HG02973 (cell line): Measurements from ENCODE around the gene PMPCA.

Experiments
- ATAC-seq: cut with Tn5 transposase; IDR thresholded peaks from one replicate; pipeline ENCODE4 v1.9.1; 2021; ENCODE audit warnings: moderate library complexity; ENCODE audit not compliant: unreplicated experiment

Gene PMPCA

GRCh38 chr9:136433043-136433715, 22.7 kb downstream of the PMPCA start:
- no peak for ATAC-seq

GRCh38 chr9:136433849-136434579, 23.6 kb downstream of the PMPCA start:
- no peak for ATAC-seq

GRCh38 chr9:136434580-136435169, 24.2 kb downstream of the PMPCA start:
- no peak for ATAC-seq

- no peak for ATAC-seq
Observed at GRCh38 chr9:136436055-136436634, 25.7 kb downstream of the PMPCA start.

DNA sequence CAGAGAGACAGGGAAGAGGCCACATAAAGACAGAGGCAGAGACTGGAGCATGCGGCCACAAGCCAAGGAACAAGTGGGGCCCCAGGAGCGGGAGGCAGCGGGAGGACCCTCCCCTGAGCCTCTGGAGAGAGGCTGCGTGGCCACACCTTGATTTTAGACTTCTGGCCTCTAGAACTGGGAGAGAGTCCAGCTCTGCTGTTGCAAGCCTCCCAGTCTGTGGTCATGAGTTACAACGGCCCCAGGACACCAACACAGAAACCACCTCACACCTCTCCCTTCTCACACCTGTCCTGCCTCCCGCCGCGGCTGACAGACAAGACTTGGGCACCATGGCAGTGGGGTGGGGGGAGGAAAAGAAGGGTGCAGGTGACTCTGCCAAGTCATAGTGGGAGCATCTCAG, 27.0 kb downstream of the PMPCA start:
- ATAC-seq, result no peak

DNA sequence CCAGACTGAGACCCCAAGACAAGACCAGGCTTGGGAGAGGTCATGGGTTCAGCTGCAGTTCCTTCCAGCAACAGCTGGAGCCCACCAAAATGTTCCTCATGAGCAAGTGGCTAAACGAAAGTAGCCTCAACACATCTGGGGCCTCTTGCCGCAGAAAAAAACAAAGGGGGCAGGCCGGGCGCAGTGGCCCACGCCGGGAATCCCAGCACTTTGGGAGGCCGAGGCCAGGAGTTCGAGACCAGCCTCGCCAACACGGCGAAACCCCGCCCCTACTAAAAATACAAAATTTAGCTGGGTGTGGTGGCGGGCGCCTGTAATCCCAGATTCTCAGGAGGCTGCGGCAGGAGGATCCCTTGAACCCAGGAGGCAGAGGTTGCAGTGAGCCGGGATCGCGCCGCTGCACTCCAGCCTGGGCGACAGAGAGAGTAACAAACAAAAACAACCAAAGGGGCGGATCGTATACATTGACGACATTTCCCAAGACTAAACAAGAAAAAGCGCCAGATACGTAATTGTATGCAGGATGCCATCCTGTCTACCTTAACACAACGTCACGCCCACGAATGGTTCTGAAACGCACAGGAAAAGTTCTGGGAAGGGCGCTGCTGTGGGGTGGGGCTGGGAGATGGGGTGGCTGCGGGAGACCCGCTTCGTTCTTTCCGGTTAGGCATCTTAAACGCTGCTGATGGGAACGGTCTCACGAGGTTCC, 27.5 kb downstream of the PMPCA start:
- ATAC-seq, result no peak

DNA sequence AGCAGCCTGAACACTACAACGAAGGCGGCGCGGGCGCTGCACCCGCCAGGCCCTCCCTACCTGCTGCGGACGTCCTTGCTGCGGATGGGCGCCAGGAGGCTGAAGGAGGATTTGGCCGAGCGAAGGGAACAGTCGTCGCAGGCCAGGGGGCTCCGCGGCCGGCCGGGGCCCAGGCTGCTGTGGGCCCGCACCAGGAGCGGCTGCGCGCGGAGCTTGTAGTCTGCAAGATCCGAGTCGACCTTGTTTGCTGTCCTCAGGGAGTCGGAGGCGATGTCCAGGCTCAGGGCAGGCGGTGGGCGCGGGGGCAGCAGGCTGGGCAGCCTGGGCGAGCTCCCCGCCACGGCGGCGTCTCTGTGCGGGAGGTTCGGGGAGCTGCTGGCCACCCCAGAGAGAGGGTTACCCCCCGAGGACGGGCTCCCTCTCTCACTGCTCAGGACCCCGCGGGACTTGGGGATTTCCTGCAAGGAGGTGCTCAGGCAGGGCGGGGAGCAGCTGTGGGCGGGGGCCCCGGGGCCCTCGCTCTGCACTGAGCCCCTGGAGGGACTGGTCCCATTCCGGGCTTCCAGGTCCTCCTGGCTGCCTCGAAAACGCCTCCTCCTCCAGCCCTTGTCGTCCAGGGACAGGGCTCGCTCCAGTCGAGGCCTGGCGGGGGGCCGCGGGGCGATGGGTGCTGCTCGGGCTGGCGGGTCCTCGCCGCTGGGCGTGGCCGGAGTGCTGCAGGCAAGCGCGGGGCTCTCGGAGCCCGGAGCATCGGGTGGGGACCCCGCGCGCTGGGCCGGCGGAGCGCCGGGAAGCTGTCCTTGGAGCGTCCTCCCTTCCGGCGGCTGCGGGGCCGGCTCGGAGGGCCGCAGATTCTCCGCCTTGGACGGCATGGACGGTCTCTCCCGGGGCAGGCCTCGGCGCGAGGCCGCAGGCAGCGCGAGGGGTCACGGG, 28.4 kb downstream of the PMPCA start:
- ATAC-seq, result peak; percentile 38

DNA sequence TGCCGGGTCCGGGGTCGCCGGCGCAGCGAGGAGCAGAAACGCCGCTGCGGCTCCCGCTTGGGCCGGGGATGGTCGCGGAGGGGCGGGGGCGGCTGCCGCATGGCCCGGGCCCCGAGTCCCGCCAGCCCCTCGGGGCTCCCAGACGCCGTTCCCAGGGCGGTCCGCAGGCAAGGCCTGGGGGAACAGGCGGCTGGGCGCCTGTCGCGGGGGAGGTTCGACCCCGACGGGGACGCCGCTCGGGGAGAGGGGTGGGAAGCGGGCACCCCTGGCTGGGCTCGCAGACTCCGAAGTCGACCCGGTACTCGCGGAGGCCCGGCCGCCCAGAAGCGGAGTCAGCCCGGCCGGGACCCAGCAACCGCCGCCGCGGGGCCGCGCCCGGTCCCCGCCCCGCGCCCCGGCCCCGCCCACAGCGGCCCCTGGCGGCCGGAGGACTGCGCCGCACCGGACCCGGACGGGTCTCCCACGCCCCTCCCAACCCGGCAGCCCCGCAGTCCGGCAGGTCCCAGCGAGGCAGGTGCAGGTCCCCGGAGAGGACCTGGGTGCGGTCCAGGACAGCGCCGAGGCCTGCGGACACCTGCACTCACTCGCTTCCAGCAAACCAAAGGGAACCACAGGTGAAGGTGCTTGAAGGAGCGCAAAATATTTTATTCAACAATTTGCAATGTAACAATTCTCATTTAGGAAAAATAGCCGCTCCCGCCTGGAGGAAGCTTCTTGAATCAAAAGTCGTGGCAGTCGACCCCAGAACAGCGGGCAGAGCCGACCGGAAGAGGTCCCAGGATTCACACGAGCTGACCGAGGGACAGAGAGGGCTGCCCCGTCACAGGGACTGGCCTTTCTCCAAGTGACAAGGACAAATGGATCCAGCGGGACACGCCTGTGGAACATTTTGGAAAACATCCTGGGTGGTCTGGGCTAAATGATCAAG, 29.3 kb downstream of the PMPCA start, which contains the start of gene INPP5E:
Gene INPP5E (minus strand): TSS at position 365 of the 928 bp plus-strand sequence. CDS start 426 bp downstream, outside the sequence.
- ATAC-seq, result peak; percentile 55

- ATAC-seq, result no peak
Observed at GRCh38 chr9:136441191-136441680, 30.8 kb downstream of the PMPCA start.

DNA sequence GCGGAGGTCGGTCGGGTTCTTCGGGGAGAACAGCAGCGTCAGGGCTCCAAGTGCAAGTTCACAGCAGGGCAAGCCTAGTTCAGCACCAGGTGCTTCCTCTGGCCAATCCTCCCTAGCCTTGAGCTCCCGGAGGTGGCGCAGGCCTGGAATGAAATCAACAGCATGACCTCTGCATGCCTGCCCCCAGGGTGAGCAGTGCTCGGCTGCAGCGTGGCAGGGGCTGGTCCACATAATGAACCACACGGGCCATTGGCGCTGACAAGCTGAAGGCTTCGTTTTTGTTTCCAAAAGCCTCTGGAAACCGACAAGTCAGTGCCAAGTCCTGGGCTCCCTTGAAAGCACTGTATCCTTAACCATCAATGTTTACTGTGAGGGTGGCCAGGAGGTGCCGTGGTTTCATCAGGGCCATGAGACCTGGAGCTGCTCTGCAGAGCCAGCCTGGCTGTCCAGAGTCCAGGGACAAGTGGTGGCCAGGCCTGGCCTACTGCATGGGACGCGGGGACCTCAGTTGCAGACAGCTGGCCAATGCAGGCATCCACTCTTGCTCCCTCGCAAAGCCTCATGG, 31.3 kb downstream of the PMPCA start:
- no peak for ATAC-seq

DNA sequence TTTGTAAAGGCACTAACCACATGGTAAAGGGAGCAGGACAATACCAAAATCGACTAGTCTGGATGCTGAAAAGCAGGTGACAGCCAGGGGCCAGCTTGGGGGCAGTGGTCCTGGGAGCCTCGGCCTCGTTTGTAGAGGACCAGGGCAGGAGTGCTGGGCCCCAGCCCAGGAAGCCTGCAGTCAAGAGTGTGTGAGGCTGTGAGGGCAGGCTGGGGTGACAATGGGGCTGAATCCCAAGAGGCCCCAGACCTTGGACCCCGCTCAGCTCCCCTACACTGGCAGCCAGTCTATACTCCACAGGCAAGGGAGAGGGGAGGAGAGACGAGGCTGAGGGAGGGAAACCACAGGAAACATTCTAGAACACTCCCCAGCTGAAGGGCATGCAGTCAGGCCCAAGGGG, 31.8 kb downstream of the PMPCA start:
- ATAC-seq, result no peak

DNA sequence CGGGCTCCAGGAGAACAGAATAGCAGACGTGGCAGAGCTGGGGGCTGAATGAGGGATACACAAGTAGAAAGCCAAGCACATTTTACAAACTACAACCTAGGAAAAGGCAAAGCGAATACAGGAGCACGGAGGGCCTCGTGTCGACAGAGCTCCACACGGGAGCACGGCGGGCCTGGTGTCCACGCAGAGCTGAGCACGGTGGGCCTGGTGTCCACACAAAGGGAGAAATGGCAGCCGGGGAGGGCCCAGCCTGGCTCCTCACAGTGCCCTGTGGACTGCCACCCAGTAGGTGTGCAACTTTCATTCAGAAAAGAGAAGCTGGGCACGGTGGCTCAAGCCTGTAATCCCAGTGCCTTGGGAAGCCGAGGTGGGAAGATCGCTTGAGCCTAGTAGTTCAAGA, 32.6 kb downstream of the PMPCA start:
- ATAC-seq, result no peak

GRCh38 chr9:136443687-136444086, 33.2 kb downstream of the PMPCA start:
- no peak for ATAC-seq

GRCh38 chr9:136444102-136444501, 33.6 kb downstream of the PMPCA start:
- no peak for ATAC-seq

DNA sequence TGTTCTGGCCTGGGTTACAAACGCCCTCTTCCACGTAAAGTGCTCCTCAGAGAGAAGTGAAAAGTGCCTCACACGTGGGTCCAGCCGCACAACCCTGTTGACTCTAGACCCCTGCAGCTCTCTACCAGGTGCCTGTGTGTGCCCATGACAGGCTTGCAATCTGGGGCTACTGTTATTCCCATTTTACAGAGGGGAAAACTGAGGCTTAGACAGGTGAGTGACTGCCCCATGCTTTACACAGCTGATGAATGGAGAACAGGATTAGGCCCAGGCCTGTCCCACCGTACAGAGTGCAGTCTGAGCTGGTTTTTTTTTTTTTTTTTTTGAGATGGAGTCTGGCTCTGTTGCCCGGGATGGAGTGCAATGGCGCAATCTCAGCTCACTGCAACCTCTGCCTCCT, 35.3 kb downstream of the PMPCA start:
- ATAC-seq, result no peak

DNA sequence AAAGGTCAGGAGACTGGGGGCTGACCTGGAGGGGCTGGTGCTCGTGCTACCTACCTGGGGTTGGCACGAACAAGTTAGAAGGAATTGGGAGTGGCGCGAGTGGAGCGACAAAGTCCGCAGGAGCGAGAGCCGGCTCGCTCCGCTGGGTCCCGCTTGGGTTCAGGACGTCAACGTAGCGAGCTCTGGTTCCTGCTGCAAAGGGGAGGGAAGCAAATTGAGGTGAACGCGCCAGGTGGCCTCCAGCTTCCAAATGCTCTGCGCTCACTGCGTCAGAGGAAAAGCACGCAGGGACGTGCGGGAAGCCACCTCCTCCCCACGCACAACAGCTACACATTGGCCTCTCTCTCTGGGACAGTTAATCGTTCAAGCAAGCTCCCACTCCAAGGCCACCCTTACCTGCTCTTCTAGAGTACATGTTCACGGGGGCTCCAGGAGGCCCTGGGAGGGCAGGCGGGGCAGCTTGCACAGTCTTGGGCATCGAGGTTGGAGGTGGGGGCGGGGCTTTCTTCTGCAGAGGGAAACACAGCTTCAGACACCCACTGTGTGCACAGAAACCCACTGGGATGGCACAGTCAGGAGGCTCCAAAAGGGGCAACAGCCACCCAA, 36.8 kb downstream of the PMPCA start:
- ATAC-seq, result no peak

DNA sequence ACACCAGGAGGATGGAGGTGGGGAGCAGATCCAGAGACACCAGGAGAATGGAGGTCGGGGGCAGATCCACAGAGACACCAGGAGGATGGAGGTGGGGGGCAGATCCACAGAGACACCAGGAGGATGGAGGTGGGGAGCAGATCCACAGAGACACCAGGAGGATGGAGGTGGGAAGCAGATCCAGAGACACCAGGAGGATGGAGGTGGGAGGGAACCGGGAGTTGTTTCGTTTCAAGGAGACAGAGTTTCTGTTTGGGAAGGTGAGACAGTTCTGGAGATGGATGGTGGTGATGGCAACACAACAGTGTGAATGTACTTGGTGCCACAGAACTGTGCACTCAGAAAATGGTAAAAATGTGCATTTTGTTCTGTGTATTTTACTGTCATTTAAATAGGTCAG, 38.2 kb downstream of the PMPCA start:
- no peak for ATAC-seq
